GM13976 (cell line): ENCODE measurements around the gene XYLB.

Source experiments
- DNase-seq: peaks from one replicate; pipeline ENCODE4 v3.0.0; 2012; ENCODE audit warnings: low spot score
- CTCF ChIP-seq: IDR thresholded peaks from 2 replicates; pipeline ENCODE4 v1.5.1; 2012; ENCODE audit warnings: borderline replicate concordance, mild to moderate bottlenecking; ENCODE audit not compliant: insufficient read depth; ENCODE audit errors: extremely low read depth, missing control alignments, control extremely low read depth
- in situ Hi-C: fragments of 300-500 bp; cut with MboI; formaldehyde crosslinking; loops from one replicate; pipeline ENCODE4 v1.12.0; 2022; ENCODE audit warnings: low sequenced_read_pairs, mixed read lengths, inconsistent platforms; ENCODE audit not compliant: unreplicated experiment

XYLB gene

GRCh38 chr3:38369186-38369585 is 22.6 kb downstream of the XYLB start:
- no peak for TF ChIP-seq CTCF
- no peak for DNase-seq
- in situ Hi-C loops = no loop called here

DNA sequence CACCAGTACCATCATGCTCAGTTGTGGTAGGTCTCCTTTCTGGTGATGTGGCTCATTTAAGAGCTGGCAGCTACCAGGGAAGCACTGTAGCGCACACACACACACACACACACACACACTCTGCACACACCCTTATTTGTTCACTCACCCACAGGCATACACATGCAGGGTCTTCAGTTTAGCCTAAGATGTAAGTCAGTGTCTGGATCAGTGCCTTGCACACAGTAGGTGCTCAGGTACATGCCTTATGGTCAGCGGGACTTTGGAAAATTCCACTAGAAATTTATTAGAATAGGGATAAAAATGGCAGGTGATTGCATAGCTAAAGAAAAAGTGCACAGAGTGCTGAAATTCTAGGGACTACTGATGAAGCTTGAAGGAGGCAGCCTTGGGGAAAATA is 23.6 kb downstream of the XYLB start:
- no peak for DNase-seq
- in situ Hi-C loops = no loop called here
- TF ChIP-seq CTCF = no peak

DNA sequence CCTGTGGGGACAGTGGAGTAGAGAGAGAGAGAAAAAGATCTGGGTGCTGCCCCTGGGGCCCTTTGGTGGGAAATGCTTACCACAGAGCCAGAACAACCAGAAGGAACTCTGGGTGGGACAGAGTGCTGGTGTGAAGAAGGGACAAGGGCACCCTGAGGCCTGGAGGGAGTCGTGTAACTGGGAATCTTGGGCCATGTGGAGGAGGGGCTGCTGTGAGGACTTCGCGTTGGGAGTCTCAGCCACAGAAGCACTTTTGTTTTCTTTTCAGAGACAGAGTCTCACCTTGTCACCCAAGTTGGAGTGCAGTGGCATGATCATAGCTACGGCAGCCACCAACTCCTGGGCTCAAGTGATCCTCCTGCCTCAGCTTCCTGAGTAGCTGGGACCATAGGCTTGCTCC is 24.3 kb downstream of the XYLB start:
- TF ChIP-seq CTCF = no peak
- in situ Hi-C loops = no loop called here
- DNase-seq = no peak

DNA sequence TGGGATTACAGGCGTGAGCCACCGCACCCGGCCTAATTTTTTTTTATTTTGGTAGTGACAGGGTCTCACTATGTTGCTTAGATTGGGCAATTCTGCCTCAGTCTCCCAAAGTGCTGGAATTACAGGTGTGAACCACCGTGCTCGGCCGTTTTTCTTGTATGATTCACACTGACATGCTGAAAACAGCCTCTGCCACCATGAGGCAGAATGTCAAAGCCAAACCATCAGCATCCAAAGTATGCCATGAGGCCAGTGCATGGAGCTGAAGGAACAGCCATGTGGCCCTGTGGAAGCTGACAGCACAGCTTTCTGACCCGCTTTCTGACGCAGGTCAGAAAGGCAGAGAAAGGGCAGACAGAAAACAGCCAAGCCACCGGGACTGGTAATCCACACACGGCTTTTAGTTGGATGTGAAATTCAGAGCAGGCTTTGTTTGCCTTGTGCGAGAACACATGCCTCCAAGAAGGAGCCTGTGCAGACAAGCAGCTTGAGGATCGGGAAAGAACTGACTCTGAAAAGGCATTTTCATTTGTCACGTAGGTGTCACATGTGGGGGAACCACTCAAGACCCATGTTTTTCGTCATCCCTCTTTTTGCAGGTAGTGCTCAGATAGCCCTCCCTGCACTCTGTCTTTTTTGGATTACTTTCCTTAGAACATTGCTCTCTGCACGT is 25.1 kb downstream of the XYLB start:
- DNase-seq = no peak
- in situ Hi-C loops = no loop called here
- no peak for TF ChIP-seq CTCF

GRCh38 chr3:38372214-38372601 is 25.6 kb downstream of the XYLB start:
- in situ Hi-C loops = no loop called here
- no peak for DNase-seq
- no peak for TF ChIP-seq CTCF

DNA sequence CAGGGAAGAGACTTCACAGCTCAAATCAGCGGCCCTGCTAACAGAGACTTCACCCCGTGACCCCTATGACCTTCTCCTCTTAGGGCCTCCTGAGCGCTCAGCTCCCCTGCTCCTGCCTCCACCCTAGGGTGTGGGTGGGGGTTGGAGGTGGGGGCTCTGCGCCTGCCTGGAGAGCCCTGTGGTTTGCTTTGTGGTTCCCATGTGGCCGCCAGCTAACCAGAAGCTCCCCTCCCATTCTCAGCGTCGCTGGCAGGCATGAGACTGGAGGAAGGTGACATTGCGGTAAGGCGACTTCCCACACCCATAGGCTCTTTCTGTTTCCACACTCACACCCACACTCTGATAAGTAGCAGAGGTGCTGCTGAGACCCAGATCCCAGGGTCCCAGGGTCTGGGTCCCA is 27.6 kb downstream of the XYLB start:
- no peak for DNase-seq
- no peak for TF ChIP-seq CTCF
- in situ Hi-C loops = no loop called here

DNA sequence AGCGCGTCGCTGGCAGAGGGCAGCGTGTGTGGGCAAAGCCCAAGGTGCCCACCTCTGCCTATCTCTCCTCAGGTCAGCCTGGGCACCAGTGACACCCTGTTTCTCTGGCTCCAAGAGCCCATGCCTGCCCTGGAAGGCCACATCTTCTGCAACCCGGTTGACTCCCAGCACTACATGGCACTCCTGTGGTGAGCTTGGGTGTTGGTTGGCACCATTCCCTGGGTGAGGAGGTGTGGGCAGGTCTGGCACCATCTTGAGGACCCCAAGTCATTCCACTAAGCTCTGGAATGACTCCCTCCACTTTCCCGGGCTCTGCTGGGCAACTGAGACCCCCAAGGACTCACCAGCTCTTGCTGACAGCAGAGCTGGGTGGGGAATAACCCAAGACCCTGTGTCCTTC is 28.5 kb downstream of the XYLB start:
- TF ChIP-seq CTCF = no peak
- in situ Hi-C loops = no loop called here
- no peak for DNase-seq
